GM12864 (cell line): ENCODE results near the gene KIRREL2.
"Not testable (repeated sequence)": the region's sequence is repeated elsewhere in the genome, so short reads cannot be mapped to it uniquely, and the experiment has no call there.

Experiments
- DNase-seq: peaks from one replicate; pipeline ENCODE4 v3.0.0-alpha.2; 2011; ENCODE audit warnings: low read depth
- H3K4me3 ChIP-seq: 2 replicates; pipeline ENCODE4 v1.5.1; 2011; ENCODE audit warnings: mild to moderate bottlenecking, low read depth, low read length, control low read depth
- CTCF ChIP-seq: IDR thresholded peaks from 2 replicates; pipeline ENCODE4 v1.5.1; 2011; ENCODE audit warnings: low read depth, mild to moderate bottlenecking, moderate library complexity, low read length, control low read depth, inconsistent platforms; ENCODE audit errors: missing control alignments

Gene KIRREL2

GRCh38 chr19:35905178-35905727 is 48.5 kb downstream of the KIRREL2 start:
- no peak overlapping the region for H3K4me3 ChIP-seq
- no peak for DNase-seq
- TF ChIP-seq CTCF, result no peak

GRCh38 chr19:35907377-35907745 is 50.6 kb downstream of the KIRREL2 start:
- no peak for DNase-seq
- H3K4me3 ChIP-seq, result no peak overlapping the region
- no peak for TF ChIP-seq CTCF

- TF ChIP-seq CTCF, result no peak
- no peak for DNase-seq
- no peak within 1 kb of the TSS for H3K4me3 ChIP-seq
Observed at GRCh38 chr19:35908010-35908441, 51.3 kb downstream of the KIRREL2 start, which contains the start of gene TYROBP. Gene TYROBP (minus strand): TSS chr19:35908295. CDS start chr19:35908228, 67 bp downstream.

DNA sequence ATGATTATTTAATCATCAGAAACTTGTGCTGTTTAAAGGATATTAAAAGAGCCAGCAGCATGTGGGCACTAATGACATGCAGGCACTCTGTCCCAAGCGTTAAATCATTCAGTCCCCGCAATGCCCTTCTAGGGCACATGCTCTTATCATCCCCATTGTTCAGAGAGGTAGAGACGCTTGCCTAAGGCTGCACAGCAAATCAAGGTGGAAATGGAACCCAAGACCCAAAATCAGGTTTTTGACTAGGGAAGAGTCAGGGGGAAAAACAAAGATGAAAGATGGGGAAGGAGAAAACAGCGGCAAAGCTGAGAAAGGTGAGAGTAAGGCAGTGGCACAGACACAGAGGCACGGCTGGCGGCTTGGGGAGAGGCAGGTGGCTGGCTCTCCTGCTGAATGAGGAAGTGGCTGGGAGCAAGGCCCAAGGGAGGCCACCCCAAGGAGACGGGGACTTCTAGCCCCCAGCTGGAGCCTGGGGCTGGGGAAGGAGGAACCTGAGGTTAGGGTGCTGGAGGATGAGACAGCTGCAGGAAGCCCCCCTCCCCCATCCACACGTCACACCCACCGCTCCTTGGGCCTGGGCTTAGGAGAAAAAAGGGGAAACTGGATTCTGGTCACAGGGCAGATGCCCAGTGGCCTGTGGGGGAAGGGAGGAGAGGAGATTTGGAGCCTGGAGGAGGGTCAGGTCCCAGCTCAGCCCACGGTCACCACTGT is 52.4 kb downstream of the KIRREL2 start:
- no peak overlapping the region for H3K4me3 ChIP-seq
- no peak for DNase-seq
- TF ChIP-seq CTCF, result no peak

GRCh38 chr19:35909684-35910035 is 52.9 kb downstream of the KIRREL2 start:
- TF ChIP-seq CTCF, result no peak
- DNase-seq, result no peak
- H3K4me3 ChIP-seq, result no peak overlapping the region

DNA sequence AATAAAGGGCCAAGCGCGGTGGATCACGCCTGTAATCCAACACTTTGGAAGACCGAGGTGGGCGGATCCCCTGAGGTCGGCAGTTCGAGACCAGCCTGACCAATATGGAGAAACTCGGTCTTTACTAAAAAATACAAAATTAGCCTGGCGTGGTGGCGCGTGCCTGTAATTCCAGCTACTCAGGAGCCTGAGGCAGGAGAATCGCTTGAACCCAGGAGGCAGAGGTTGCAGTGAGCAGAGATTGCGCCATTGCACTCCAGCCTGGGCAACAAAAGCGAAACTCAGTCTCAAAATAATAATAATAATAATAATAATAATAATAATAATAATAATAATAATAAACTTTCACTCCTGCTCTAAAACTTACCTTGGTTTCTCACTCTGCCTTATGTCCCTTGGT is 53.6 kb downstream of the KIRREL2 start:
- not testable (repeated sequence) for H3K4me3 ChIP-seq, DNase-seq

GRCh38 chr19:35911173-35911572 is 54.5 kb downstream of the KIRREL2 start:
- no peak for DNase-seq

More at GRCh38 chr19:35911173-35911572, 54.5 kb downstream of the KIRREL2 start:
- H3K4me3 ChIP-seq, result no peak overlapping the region
- TF ChIP-seq CTCF, result no peak
